Measurements from ENCODE around the gene ITPK1.

The ITPK1 gene

GRCh38 chr14:92986254-92987147 is 129.2 kb downstream of the ITPK1 start:
- WGBS = 95% methylated on average over 6 of the region's 6 CpGs
- Histone ChIP-seq H4K91ac (ENCODE audit: low read length) (no peak overlapping the region), H2BK120ac (ENCODE audit: low read depth, low read length) (no peak overlapping the region), H4K8ac (ENCODE audit: low read length) (no peak overlapping the region), H3K27me3 (ENCODE audit: control insufficient read depth in 1 of 2, insufficient read depth in 1 of 2, low read length in 2 of 2) (no peaks in the 10 kb centered on the region), H3K4me3 (ENCODE audit: insufficient read depth in 1 of 2, low read depth in 1 of 2, low read length in 2 of 2) (no peak overlapping the region), H3K4ac (ENCODE audit: low read depth in 1 of 2, low read length in 2 of 2) (no peak overlapping the region), H3K4me2 (ENCODE audit: low read length, poor library complexity, severe bottlenecking) (no peak overlapping the region), H2BK5ac (ENCODE audit: low read depth, low read length, poor library complexity, severe bottlenecking) (no peak overlapping the region), H3K18ac (ENCODE audit: low read depth in 1 of 2, low read length in 2 of 2) (no peak overlapping the region), H2AK5ac (ENCODE audit: low read length, severe bottlenecking) (no peak overlapping the region), H3K27ac (ENCODE audit: low read length, poor library complexity, severe bottlenecking) (no peak overlapping the region), H3K9me3 (ENCODE audit: control insufficient read depth, low read length) (peaks cover 8% of the 10 kb centered on the region), H3K36me3 (ENCODE audit: control insufficient read depth in 1 of 2, insufficient read depth in 2 of 2, low read depth in 1 of 2, low read length in 2 of 2) (peaks cover 0 to 5% of the 10 kb centered on the region in 2 experiments), H3K4me1 (ENCODE audit: control insufficient read depth, insufficient read depth, low read depth, low read length) (peaks cover 10% of the 10 kb centered on the region), H3K23ac (ENCODE audit: low read length in 2 of 2) (no peak overlapping the region), H3K79me1 (replicated peaks; ENCODE audit: low read length, poor library complexity, severe bottlenecking) (peaks cover 1% of the 10 kb centered on the region), H2BK15ac (ENCODE audit: low read depth, poor library complexity, severe bottlenecking) (no peak overlapping the region), H3K14ac (ENCODE audit: low read length in 2 of 2) (no peak overlapping the region), H2AFZ (ENCODE audit: low read depth, low read length) (no peak overlapping the region), H3K9ac (ENCODE audit: low read length) (no peak overlapping the region), H2BK12ac (ENCODE audit: low read length in 2 of 2) (no peak overlapping the region)
- DNase-seq = peak; percentile 28

GRCh38 chr14:92985521-92985920 is 130.2 kb downstream of the ITPK1 start:
- Histone ChIP-seq H4K91ac (ENCODE audit: low read length) (no peak overlapping the region), H3K4me1 (ENCODE audit: control insufficient read depth, insufficient read depth, low read depth, low read length) (peaks cover 5% of the 10 kb centered on the region), H4K8ac (ENCODE audit: low read length) (no peak overlapping the region), H2AK5ac (ENCODE audit: low read length, severe bottlenecking) (no peak overlapping the region), H3K9me3 (ENCODE audit: control insufficient read depth, low read length) (peaks cover 8% of the 10 kb centered on the region), H3K4me3 (ENCODE audit: insufficient read depth in 1 of 2, low read depth in 1 of 2, low read length in 2 of 2) (no peak overlapping the region), H3K4ac (ENCODE audit: low read depth in 1 of 2, low read length in 2 of 2) (no peak overlapping the region), H3K27me3 (ENCODE audit: control insufficient read depth in 1 of 2, insufficient read depth in 1 of 2, low read length in 2 of 2) (no peaks in the 10 kb centered on the region), H2AFZ (ENCODE audit: low read depth, low read length) (no peak overlapping the region), H3K23ac (ENCODE audit: low read length in 2 of 2) (no peak overlapping the region), H2BK120ac (ENCODE audit: low read depth, low read length) (no peak overlapping the region), H2BK12ac (ENCODE audit: low read length in 2 of 2) (no peak overlapping the region), H3K18ac (ENCODE audit: low read depth in 1 of 2, low read length in 2 of 2) (no peak overlapping the region), H2BK5ac (ENCODE audit: low read depth, low read length, poor library complexity, severe bottlenecking) (no peak overlapping the region), H3K79me1 (replicated peaks; ENCODE audit: low read length, poor library complexity, severe bottlenecking) (peaks cover 1% of the 10 kb centered on the region), H3K27ac (ENCODE audit: low read length, poor library complexity, severe bottlenecking) (no peak overlapping the region), H3K9ac (ENCODE audit: low read length) (no peak overlapping the region), H3K36me3 (ENCODE audit: control insufficient read depth in 1 of 2, insufficient read depth in 2 of 2, low read depth in 1 of 2, low read length in 2 of 2) (peaks cover 0 to 5% of the 10 kb centered on the region in 2 experiments), H3K14ac (ENCODE audit: low read length in 2 of 2) (no peak overlapping the region), H3K4me2 (ENCODE audit: low read length, poor library complexity, severe bottlenecking) (no peak overlapping the region), H2BK15ac (ENCODE audit: low read depth, poor library complexity, severe bottlenecking) (no peak overlapping the region)
- DNase-seq = no peak
- 91% methylated on average over 4 of the region's 4 CpGs for WGBS

- H3K9me3 ChIP-seq (ENCODE audit: control insufficient read depth, low read length) = peaks cover 3% of the 10 kb centered on the region
- H3K79me1 ChIP-seq (replicated peaks; ENCODE audit: low read length, poor library complexity, severe bottlenecking) = peaks cover 1% of the 10 kb centered on the region
- 96% methylated on average over 4 of the region's 4 CpGs for WGBS
- peaks cover 0 to 5% of the 10 kb centered on the region in 2 experiments for H3K36me3 ChIP-seq (ENCODE audit: control insufficient read depth in 1 of 2, insufficient read depth in 2 of 2, low read depth in 1 of 2, low read length in 2 of 2)
- H2BK12ac ChIP-seq (ENCODE audit: low read length in 2 of 2) = no peak overlapping the region
- H3K27ac ChIP-seq (ENCODE audit: low read length, poor library complexity, severe bottlenecking) = no peak overlapping the region
- no peak overlapping the region for H3K14ac ChIP-seq (ENCODE audit: low read length in 2 of 2)
- H3K4me2 ChIP-seq (ENCODE audit: low read length, poor library complexity, severe bottlenecking) = no peak overlapping the region
- H3K23ac ChIP-seq (ENCODE audit: low read length in 2 of 2) = no peak overlapping the region
- H3K18ac ChIP-seq (ENCODE audit: low read depth in 1 of 2, low read length in 2 of 2) = no peak overlapping the region
- H2AFZ ChIP-seq (ENCODE audit: low read depth, low read length) = no peak overlapping the region
- H3K4ac ChIP-seq (ENCODE audit: low read depth in 1 of 2, low read length in 2 of 2) = no peak overlapping the region
- no peak overlapping the region for H4K91ac ChIP-seq (ENCODE audit: low read length)
- H2BK5ac ChIP-seq (ENCODE audit: low read depth, low read length, poor library complexity, severe bottlenecking) = no peak overlapping the region
- no peak overlapping the region for H3K9ac ChIP-seq (ENCODE audit: low read length)
- DNase-seq = no peak
- H4K8ac ChIP-seq (ENCODE audit: low read length) = no peak overlapping the region
- no peak overlapping the region for H2BK15ac ChIP-seq (ENCODE audit: low read depth, poor library complexity, severe bottlenecking)
- no peak overlapping the region for H2BK120ac ChIP-seq (ENCODE audit: low read depth, low read length)
- H2AK5ac ChIP-seq (ENCODE audit: low read length, severe bottlenecking) = no peak overlapping the region
- peaks cover 5% of the 10 kb centered on the region for H3K4me1 ChIP-seq (ENCODE audit: control insufficient read depth, insufficient read depth, low read depth, low read length)
- H3K4me3 ChIP-seq (ENCODE audit: insufficient read depth in 1 of 2, low read depth in 1 of 2, low read length in 2 of 2) = no peak overlapping the region
- H3K27me3 ChIP-seq (ENCODE audit: control insufficient read depth in 1 of 2, insufficient read depth in 1 of 2, low read length in 2 of 2) = no peaks in the 10 kb centered on the region
These were observed 130.8 kb downstream of the ITPK1 start for GRCh38 chr14:92984896-92985295.

GRCh38 chr14:92984082-92984788 is 131.5 kb downstream of the ITPK1 start:
- Histone ChIP-seq H3K4ac (ENCODE audit: low read depth in 1 of 2, low read length in 2 of 2) (no peak overlapping the region), H3K4me3 (ENCODE audit: insufficient read depth in 1 of 2, low read depth in 1 of 2, low read length in 2 of 2) (no peak overlapping the region), H3K23ac (ENCODE audit: low read length in 2 of 2) (no peak overlapping the region), H2BK12ac (ENCODE audit: low read length in 2 of 2) (no peak overlapping the region), H2BK15ac (ENCODE audit: low read depth, poor library complexity, severe bottlenecking) (no peak overlapping the region), H4K8ac (ENCODE audit: low read length) (no peak overlapping the region), H3K9me3 (ENCODE audit: control insufficient read depth, low read length) (no peaks in the 10 kb centered on the region), H3K27me3 (ENCODE audit: control insufficient read depth in 1 of 2, insufficient read depth in 1 of 2, low read length in 2 of 2) (no peaks in the 10 kb centered on the region), H2BK5ac (ENCODE audit: low read depth, low read length, poor library complexity, severe bottlenecking) (no peak overlapping the region), H4K91ac (ENCODE audit: low read length) (no peak overlapping the region), H3K14ac (ENCODE audit: low read length in 2 of 2) (no peak overlapping the region), H3K4me1 (ENCODE audit: control insufficient read depth, insufficient read depth, low read depth, low read length) (peaks cover 5% of the 10 kb centered on the region), H2AK5ac (ENCODE audit: low read length, severe bottlenecking) (no peak overlapping the region), H3K9ac (ENCODE audit: low read length) (no peak overlapping the region), H3K27ac (ENCODE audit: low read length, poor library complexity, severe bottlenecking) (no peak overlapping the region), H3K36me3 (ENCODE audit: control insufficient read depth in 1 of 2, insufficient read depth in 2 of 2, low read depth in 1 of 2, low read length in 2 of 2) (peaks cover 0 to 5% of the 10 kb centered on the region in 2 experiments), H3K79me1 (replicated peaks; ENCODE audit: low read length, poor library complexity, severe bottlenecking) (peaks cover 1% of the 10 kb centered on the region), H2AFZ (ENCODE audit: low read depth, low read length) (no peak overlapping the region), H3K18ac (ENCODE audit: low read depth in 1 of 2, low read length in 2 of 2) (no peak overlapping the region), H3K4me2 (ENCODE audit: low read length, poor library complexity, severe bottlenecking) (no peak overlapping the region), H2BK120ac (ENCODE audit: low read depth, low read length) (no peak overlapping the region)
- DNase-seq = no peak
- WGBS = 87% methylated on average over 5 of the region's 5 CpGs

Measured in mesenchymal stem cell (in vitro differentiated cells and primary cell).